ENCODE results near the gene LRRTM4. TPM values are rescaled to one million over a fixed set of nuclear protein-coding genes. Genes with fewer than 3 reads are reported as not detected.
"Not testable (repeated sequence)": the region's sequence is repeated elsewhere in the genome, so short reads cannot be mapped to it uniquely, and the experiment has no call there.

Gene LRRTM4
- total RNA-seq, 6 donors from 2014 or later, result 0.29 to 0.61 TPM; not detected in 4

DNA sequence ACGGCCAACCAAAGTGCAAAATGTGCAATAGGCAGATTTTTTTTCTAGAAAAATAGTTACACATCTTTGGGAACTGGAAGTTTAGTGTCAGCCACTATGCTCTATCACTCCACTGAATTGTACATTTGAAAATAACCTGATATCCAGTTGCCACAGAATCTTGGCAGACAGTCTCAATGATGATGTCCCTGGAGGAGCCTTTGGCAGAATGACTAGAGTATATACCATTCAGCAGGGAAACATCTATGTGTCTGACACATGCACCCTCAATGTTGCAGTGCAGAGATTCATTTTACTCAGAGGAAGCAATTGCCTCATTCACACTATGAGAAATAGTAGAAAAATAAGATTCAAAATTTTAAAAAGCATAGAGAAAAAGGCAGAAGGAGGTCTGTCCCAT is 475.8 kb downstream of the LRRTM4 start:
- Histone ChIP-seq H3K36me3 (no peaks in the 10 kb centered on the region), H3K9me3 (no peaks in the 10 kb centered on the region), H3K4me3 (no peak overlapping the region), H3K27ac (no peak overlapping the region), H3K4me1 (no peaks in the 10 kb centered on the region), H3K27me3 (no peaks in the 10 kb centered on the region)
- ATAC-seq (ENCODE audit: low FRiP score in 2 of 2) (no peak), DNase-seq (no peak)
- TF ChIP-seq POLR2A (IDR thresholded peaks at IDR 0.05) (no peak), EP300 (IDR thresholded peaks at IDR 0.05) (no peak), POLR2AphosphoS5 (IDR thresholded peaks at IDR 0.05) (no peak)
- TF ChIP-seq, protein P1, sequence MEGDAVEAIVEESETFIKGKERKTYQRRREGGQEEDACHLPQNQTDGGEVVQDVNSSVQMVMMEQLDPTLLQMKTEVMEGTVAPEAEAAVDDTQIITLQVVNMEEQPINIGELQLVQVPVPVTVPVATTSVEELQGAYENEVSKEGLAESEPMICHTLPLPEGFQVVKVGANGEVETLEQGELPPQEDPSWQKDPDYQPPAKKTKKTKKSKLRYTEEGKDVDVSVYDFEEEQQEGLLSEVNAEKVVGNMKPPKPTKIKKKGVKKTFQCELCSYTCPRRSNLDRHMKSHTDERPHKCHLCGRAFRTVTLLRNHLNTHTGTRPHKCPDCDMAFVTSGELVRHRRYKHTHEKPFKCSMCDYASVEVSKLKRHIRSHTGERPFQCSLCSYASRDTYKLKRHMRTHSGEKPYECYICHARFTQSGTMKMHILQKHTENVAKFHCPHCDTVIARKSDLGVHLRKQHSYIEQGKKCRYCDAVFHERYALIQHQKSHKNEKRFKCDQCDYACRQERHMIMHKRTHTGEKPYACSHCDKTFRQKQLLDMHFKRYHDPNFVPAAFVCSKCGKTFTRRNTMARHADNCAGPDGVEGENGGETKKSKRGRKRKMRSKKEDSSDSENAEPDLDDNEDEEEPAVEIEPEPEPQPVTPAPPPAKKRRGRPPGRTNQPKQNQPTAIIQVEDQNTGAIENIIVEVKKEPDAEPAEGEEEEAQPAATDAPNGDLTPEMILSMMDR (IDR thresholded peaks at IDR 0.05), result no peak
- WGBS, 2 donors, result 63 to 66% methylated on average over 1 of the region's 1 CpG

DNA sequence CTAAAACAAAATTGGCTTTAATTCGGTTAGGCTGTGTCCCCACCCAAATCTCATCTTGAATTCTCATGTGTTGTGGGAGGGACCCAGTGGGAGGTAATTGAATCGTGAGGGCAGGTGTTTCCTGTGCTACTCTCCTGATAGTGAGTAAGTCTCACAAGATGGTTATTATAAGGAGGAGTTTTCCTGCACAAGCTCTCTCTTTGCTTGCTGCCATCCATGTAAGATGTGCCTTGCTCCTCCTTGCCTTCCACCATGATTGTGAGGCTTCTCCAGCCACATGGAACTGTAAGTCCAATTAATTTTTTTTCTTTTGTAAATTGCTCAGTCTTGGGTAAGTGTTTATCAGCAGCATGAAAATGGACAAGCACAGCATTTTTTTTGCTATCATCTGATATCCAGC is 476.7 kb downstream of the LRRTM4 start:
- H3K27ac ChIP-seq; H3K27me3 ChIP-seq; H3K36me3 ChIP-seq; H3K4me1 ChIP-seq; DNase-seq; ATAC-seq (ENCODE audit: low FRiP score in 2 of 2); H3K9me3 ChIP-seq; H3K4me3 ChIP-seq: not testable (repeated sequence)
- WGBS, 2 donors, result 81 to 93% methylated on average over 2 of the region's 2 CpGs

DNA sequence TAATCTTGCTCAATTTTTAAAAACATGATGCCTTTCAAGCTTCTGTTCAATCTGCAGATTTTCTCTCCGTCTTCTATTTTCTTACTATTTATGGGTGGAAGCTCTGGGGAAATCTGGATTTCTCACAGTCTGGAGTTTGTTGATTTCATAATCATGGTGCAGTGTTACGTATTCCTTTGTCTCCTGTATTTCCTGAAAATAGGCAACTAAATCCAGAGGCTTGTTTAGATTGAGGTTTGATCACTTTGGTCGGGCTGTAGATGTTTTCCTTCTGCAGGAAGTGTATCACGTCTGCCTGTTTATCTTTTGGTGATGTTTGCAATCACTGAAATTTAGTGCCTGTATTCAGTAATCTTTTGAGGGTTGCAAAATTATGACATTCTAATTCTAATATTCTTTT is 487.7 kb downstream of the LRRTM4 start:
- ATAC-seq (ENCODE audit: low FRiP score in 2 of 2), result no peak
- WGBS, 2 donors, result 22 to 26% methylated on average over 4 of the region's 4 CpGs
- no peaks in the 10 kb centered on the region for H3K4me1 ChIP-seq
- H3K9me3 ChIP-seq, result no peaks in the 10 kb centered on the region
- no peaks in the 10 kb centered on the region for H3K36me3 ChIP-seq
- DNase-seq, result no peak
- TF ChIP-seq EP300 (IDR thresholded peaks at IDR 0.05) (no peak), POLR2AphosphoS5 (IDR thresholded peaks at IDR 0.05) (no peak), POLR2A (IDR thresholded peaks at IDR 0.05) (no peak)
- TF ChIP-seq, protein P1 (IDR thresholded peaks at IDR 0.05), result no peak
- H3K27me3 ChIP-seq, result no peaks in the 10 kb centered on the region
- H3K4me3 ChIP-seq, result no peak overlapping the region
- no peak overlapping the region for H3K27ac ChIP-seq

DNA sequence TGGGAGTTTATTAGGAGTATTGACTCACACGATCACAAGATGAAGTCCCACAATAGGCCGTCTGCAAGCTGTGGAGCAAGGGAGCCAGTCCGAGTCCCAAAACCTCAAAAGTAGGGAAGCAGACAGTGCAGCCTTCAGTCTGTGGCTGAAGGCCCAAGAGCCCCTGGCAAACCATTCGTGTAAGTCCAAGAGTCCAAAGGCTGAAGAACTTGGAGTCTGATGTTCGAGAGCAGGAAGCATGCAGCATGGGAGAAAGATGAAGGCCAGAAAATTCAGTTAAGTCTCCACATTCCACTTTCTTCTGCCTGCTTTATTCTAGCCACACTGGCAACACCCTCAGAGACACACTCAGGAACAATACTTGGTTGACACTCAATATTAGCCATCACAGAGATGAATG is 492.9 kb downstream of the LRRTM4 start:
- H3K4me3 ChIP-seq; H3K36me3 ChIP-seq; H3K27me3 ChIP-seq; DNase-seq; H3K4me1 ChIP-seq; H3K27ac ChIP-seq; ATAC-seq (ENCODE audit: low FRiP score in 2 of 2); H3K9me3 ChIP-seq: not testable (repeated sequence)
- WGBS, 2 donors, result 90 to 93% methylated on average over 5 of the region's 5 CpGs

DNA sequence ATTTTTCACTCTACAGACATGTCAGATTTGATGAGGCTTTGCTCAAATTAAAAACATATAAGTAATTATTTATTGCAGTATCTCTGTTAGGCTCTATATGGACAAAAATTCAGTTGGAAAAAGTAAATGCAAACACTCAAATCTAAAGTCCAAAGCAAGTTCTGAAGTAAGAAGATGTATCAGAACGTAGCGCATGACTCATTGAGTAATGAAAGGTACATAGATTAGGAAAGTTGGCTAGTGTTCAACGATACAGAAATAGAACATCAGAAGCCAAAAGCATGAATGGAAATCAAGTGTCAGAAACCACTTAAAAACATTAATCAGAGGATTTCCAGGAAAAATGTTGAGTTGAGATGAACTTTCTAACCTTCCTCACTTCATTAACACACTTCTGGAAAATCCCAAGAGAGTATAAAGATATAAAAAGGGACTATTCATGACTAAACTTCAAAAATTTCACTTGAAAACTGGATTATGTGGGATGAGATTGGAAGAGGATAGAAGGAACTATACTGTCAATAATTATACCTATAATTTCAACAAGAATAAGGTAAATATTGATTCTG is 494.1 kb downstream of the LRRTM4 start:
- H3K27me3 ChIP-seq, result no peaks in the 10 kb centered on the region
- ATAC-seq (ENCODE audit: low FRiP score in 2 of 2) (no peak), DNase-seq (no peak)
- no peaks in the 10 kb centered on the region for H3K4me1 ChIP-seq
- H3K9me3 ChIP-seq, result no peaks in the 10 kb centered on the region
- no peak overlapping the region for H3K4me3 ChIP-seq
- no peak overlapping the region for H3K27ac ChIP-seq
- no peaks in the 10 kb centered on the region for H3K36me3 ChIP-seq
- WGBS, 2 donors, result 45 to 57% methylated on average over 3 of the region's 3 CpGs
- TF ChIP-seq, protein P1 (IDR thresholded peaks at IDR 0.05), result no peak
- TF ChIP-seq POLR2AphosphoS5 (IDR thresholded peaks at IDR 0.05), result no peak
- TF ChIP-seq POLR2A (IDR thresholded peaks at IDR 0.05), result no peak
- no peak for TF ChIP-seq EP300 (IDR thresholded peaks at IDR 0.05)

DNA sequence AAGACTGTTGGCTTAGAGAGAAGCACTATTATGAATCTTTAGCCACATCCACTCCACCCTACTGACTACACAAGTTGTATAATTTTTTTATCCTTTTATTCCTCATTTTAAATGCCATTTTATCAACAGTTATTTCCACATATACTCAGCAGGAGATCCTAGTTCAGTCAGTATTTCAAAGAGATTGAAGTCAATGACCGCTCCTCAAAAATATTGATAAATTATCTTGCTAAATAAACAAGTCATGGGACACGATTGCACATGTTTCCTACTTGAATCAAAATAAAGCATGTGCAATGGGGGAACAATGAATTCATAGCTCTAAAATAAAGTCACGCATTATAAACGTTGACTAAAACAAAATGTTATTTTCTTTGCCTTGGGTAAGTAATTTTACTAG is 496.5 kb downstream of the LRRTM4 start:
- Histone ChIP-seq H3K4me3 (no peak overlapping the region), H3K27ac (no peak overlapping the region), H3K27me3 (no peaks in the 10 kb centered on the region), H3K4me1 (no peaks in the 10 kb centered on the region), H3K36me3 (no peaks in the 10 kb centered on the region), H3K9me3 (no peaks in the 10 kb centered on the region)
- no peak for DNase-seq
- 64 to 76% methylated on average over 4 of the region's 4 CpGs for WGBS, 2 donors
- no peak for ATAC-seq (ENCODE audit: low FRiP score in 2 of 2)
- TF ChIP-seq POLR2A (IDR thresholded peaks at IDR 0.05) (no peak), EP300 (IDR thresholded peaks at IDR 0.05) (no peak), POLR2AphosphoS5 (IDR thresholded peaks at IDR 0.05) (no peak)
- TF ChIP-seq, protein P1 (IDR thresholded peaks at IDR 0.05), result no peak

Measured in upper lobe of left lung (tissue), 6 donors.